NOMO-1 (cell line): ENCODE results near the gene CSK.
"Not testable (repeated sequence)": the region's sequence is repeated elsewhere in the genome, so short reads cannot be mapped to it uniquely, and the experiment has no call there.

Experiments used
- DNase-seq, 2 experiments: peaks; one replicate each; lab custom pipeline; 2025; ENCODE audit not compliant: unreplicated experiment in 2 of 2; lab: John Stamatoyannopoulos, UW

Gene CSK

DNA sequence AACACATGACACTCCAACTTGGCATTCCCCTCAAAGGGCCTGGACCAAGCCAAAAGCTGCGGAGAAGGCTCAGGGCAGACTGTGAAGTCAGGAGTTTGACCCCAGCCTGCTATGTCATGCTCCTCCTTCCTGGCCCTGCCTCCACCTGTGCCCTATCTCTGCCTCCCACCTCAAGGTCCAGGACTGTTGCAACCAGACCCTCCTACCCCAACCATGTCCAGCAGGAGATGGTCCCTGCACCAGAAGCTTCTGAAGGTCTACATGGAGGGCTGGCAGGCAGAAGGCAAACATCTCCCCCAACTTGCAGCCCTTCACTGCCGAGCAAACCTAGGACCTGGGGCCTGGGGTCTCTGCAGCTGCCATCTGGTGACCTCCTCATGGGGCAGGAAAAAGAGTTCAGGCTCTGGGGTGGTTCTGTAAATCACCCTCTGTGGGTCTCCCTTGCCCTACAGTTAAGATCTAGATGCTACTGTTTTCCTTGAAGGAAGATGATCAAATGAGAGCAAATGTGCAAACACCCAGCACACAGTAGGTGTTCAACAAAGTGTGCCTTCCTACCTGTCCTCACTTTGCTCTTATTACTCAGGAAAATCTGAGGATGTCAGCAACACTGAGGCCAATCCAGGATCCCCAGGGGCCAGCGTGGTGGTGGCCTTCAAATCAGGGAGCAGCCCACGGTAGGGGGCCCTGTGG is 11.5 kb upstream of the CSK start:
- no peak for DNase-seq

DNA sequence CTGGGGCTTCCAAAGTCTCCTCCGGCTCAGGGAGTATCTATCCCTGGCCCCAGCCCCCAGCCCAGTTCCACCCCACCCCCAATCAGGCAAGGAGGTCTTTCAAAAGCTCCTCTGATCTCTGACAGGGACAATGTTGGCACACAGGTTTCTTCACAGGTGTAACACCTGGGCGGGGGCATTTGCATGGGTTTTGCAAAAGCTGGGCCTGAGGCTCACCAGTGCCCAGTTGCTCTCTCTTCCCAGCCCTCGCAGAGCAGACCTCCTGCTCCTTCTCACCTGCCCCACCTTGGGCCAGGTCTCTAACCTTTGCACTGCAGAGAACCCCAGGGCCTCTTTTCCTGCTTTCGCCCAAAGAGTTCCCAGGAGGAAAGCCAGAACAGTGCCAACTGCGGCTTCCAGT is 8.6 kb upstream of the CSK start:
- DNase-seq = no peak

- DNase-seq = no peak
Observed at GRCh38 chr15:74773731-74774252, 8.1 kb upstream of the CSK start.

- peak in 1 of 2 experiments; percentile 53 for DNase-seq
Observed at GRCh38 chr15:74775132-74775562, 6.7 kb upstream of the CSK start.

GRCh38 chr15:74775894-74776293 is 6.0 kb upstream of the CSK start:
- DNase-seq = no peak

DNA sequence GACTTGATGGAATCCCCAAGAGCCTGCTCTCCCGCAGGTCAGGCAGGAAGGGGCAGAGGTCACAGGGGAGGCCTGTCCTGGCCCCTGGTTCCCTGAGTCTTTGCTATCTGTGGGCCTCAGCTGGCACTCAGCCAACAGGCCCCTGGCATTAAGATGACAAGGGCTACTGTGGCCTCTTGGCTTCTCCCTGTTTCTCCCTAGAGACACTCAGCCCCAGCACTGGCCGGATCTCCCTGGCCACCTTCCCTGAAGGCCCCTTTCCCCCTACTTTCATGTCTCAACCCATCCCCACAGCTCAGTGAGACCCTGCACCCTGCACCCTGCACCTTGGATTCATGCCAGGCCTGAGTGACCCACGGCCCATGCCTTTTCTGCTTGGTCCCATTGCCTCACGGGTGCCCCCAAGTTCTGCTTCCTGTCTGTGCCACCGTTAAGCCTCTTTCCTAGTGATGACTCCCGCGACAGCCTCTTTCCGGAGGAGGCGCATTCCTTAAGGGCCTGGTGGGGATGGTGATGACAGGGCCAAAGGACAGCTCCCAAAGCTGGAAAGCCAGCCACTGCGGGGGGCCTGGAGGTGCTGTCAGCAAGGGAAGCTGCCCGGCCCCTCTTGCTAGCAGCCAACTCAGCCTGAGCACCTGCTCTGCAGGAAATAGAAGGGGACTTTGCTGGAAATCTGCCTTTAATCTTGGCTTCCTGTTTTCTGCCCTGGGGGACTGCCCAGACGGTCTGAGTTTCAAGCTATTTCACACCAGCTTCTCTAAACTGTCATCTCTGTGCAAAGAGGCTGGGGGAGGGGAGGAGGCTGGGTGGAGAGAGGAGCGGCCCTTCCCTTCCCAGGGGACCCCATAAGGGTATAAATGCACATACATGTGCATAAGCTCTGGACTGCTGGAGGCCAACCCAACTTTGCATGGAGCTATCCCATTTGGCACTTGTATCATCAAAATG is 4.8 kb upstream of the CSK start:
- DNase-seq = peak; percentile 88

GRCh38 chr15:74777769-74778598 is 3.9 kb upstream of the CSK start:
- no peak for DNase-seq

DNA sequence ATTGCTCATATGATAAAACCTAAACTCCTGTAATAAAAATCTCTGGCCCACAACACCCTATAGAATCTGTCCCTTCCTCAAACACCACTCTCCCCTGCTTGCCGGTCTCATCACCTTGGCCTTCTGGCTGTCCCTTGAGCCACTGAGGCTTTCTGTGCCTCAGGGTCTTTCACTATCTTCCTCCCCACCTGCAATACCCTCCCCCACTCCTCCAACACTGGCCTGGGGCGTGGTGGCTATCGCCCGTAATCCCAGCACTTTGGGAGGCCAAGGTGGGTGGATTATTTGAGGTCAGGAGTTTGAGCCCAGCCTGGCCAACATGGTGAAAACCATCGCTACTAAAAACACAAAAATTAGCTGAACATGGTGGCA is 3.3 kb upstream of the CSK start:
- DNase-seq = no peak

- DNase-seq = no peak
Observed at GRCh38 chr15:74779162-74779648, 2.7 kb upstream of the CSK start.

GRCh38 chr15:74780523-74781430 is 1.1 kb upstream of the CSK start:
- DNase-seq = peak; percentile 84 to 91

GRCh38 chr15:74782259-74783071 is 585 bp downstream of the CSK start:
- DNase-seq = peak; percentile 52 to 54

- DNase-seq = peak; percentile 58 to 85
Observed at GRCh38 chr15:74783072-74783807, 1.4 kb downstream of the CSK start.

GRCh38 chr15:74783808-74784175 is 1.9 kb downstream of the CSK start:
- no peak for DNase-seq

DNA sequence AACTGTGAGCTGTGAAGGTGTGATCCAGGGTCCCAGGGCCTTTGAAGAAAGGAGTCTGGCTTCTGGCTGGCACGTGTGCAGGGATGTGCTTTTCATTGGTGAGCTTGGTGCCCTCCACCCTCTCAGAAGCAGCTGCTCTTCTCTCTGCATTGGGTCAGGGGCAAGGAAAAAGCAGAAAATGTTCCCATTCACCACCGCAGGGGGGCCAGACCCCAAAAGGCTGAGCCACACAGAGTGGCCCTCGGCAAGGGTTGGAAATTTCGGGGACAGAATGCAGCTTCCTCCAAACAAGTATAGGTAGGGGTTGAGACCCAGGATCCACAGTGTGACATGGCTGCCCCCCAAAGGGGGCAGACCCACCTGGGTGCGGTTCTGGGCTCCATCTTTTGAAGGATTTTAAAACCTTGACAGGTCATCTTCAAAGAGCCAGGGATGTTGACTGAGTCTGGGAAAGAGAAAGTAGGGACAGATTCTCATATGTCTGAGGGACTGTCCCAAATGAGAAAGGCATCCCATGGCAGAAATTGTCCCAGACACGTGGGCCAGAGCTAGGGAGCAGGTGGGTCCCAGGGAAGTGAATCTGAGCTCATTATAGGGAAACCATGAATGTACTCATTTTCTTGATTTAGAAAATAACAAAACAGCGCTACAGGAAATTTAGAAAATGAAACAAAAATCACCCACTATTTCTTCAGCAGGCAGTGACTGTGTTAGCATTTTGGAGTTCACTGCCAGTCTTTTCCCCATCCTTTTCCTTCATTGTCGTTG is 2.7 kb downstream of the CSK start:
- no peak for DNase-seq

DNA sequence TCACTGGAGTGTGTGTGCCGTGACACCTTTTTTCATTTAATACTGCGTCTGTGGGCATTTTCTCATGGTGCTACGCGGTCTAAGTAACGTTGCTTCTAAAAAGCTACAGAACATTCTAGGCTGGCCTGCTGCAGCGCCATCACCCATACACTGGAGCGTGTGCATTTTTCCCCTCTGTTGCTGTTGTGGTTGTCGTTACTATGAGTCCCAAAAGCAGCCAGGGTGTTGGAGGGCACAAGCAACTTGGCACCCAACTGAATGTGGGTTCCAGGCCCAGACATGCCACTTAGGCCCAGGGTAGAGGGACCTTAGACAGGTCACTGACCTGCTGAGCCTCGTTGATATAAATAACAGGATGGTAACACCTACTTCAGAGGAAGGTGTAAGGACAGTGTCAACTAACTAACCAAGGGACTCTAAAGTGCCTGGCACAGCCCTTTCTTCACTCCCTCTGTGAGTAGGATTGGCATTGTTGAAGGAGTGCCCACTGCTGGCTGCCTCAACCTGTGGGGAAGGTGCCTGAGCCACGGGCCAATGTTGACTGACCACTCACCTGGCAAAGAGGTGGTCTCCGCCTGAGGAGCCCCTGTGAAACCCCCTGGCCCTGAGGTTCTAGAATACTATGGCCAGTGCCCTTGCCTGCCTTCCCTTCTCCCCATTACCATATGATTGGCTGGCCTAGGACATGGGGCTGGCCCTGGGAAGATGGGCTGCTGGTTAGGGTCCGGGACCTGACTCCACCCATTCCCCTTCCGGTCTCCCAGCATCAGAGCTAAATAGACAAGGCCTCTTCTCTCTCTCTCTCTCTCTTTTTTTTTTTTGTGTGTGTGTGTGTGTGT is 3.5 kb downstream of the CSK start:
- DNase-seq = no peak

- DNase-seq = not testable (repeated sequence)
Observed at GRCh38 chr15:74786081-74786480, 4.2 kb downstream of the CSK start.
